HG02938 (cell line): Measurements from ENCODE around the gene FANCC.

Source experiments
- ATAC-seq: cut with Tn5 transposase; IDR thresholded peaks from one replicate; pipeline ENCODE4 v1.9.1; 2021; ENCODE audit warnings: mild to moderate bottlenecking, moderate library complexity; ENCODE audit not compliant: unreplicated experiment

Gene FANCC

DNA sequence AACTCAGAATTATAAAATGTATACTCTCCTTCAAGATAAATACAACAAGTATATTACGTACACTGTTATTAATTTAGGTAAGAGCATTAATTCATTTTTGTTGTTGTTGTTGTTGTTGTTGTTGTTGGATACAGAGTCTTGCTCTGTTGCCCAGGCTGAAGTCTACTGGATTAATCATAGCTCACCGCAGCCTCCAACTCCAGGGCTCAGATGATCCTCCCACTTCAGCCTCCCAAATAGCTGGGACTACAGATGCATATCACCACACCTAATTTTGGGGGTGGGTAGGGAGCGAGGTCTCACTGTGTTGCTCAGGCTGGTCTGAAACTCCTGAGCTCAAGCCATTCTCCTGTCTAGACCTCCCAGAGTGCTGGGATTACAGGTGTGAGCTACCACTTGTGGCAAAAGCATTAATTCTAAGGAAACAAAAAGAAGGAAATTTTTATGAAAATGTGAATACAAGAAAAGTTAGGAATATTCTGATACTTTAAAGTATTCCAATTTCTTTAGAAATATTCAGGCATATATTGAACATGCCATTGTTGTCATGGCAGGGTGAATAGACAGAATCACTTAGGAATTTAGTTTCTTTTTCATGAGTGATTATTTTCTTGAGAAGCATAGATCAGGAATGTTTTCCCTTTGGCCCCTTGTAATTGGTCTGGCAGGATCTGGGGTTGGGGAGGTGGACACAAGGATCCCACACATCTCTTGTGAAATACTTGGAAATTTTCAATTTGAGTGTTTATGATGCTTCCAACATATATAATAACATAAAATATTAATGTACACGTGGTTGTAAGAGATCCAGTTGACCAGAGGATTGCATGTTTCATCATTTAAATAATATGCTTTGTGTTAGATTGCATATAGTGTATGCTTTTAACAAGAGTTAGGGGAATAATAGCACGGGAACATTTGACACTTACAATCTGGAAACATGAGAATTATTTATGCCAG lies 263.6 kb downstream of the FANCC start:
- ATAC-seq = no peak

DNA sequence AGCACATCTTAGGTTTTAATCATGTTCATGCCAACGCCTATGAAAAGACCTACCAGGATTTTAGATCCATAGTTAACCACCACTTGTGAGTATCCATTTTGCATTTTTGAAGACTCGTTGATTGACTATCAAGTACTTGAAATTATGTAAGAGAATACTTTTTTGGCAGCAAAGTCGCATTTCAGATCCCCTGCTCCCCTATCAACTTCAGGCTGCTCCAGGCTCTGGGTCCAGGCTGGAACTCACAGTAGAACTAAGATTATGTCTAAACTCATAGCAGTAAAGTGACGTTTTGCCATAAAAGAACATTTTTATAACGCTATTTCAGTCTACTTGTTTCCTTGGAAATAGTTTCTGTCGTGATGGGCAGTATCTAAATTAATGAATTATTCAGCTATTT lies 267.7 kb downstream of the FANCC start:
- no peak for ATAC-seq
